HepG2 (cell line): Measurements from ENCODE around the gene ZNF443. TPM values are rescaled to one million over a fixed set of nuclear protein-coding genes. Genes with fewer than 3 reads are reported as not detected.

Experiments
- DR1 ChIP-seq: sonication (generic); formaldehyde crosslinking; IDR thresholded peaks from 2 replicates; pipeline ENCODE4 v1.8.0; 2021; ENCODE audit warnings: mild to moderate bottlenecking, missing genetic modification reagents, inconsistent platforms
- GTF3A ChIP-seq: sonication (generic); formaldehyde crosslinking; conservative IDR thresholded peaks from 2 replicates; pipeline ENCODE4 v1.4.0; 2020; ENCODE audit warnings: mild to moderate bottlenecking, missing genetic modification reagents
- HOXA3 ChIP-seq: sonication (generic); formaldehyde crosslinking; IDR thresholded peaks from 2 replicates; pipeline ENCODE4 v1.5.0; 2020; ENCODE audit warnings: missing genetic modification reagents
- KAT2B ChIP-seq: fragments of 150-350 bp; IDR thresholded peaks from 2 replicates; pipeline ENCODE4 v1.6.1; 2014; ENCODE audit warnings: low read depth, low read length, borderline replicate concordance
- KMT2A ChIP-seq: sonication (generic); formaldehyde crosslinking; IDR thresholded peaks from 2 replicates; pipeline ENCODE4 v1.4.0; 2020; ENCODE audit warnings: missing genetic modification reagents
- MAFF ChIP-seq: IDR thresholded peaks from 2 replicates; pipeline ENCODE4 v1.6.1; 2011; ENCODE audit warnings: low read depth, low read length, improper control_type of control experiment
- MTF1 ChIP-seq: sonication (generic); formaldehyde crosslinking; IDR thresholded peaks from 2 replicates; pipeline ENCODE4 v1.5.0; 2020; ENCODE audit warnings: missing genetic modification reagents
- NR2F6 ChIP-seq, 2 experiments: IDR thresholded peaks; 2 replicates each; pipeline ENCODE4 v1.6.1; 2016; ENCODE audit warnings: antibody characterized with exemption in 1 of 2, mild to moderate bottlenecking in 1 of 2
- ZNF101 ChIP-seq: sonication (generic); formaldehyde crosslinking; IDR thresholded peaks from 2 replicates; pipeline ENCODE4 v1.4.0; 2020; ENCODE audit warnings: mild to moderate bottlenecking, low read depth, missing genetic modification reagents, borderline replicate concordance
- ZNF274 ChIP-seq: sonication (generic); formaldehyde crosslinking; IDR thresholded peaks from 2 replicates; pipeline ENCODE4 v1.5.1; 2020; ENCODE audit warnings: mild to moderate bottlenecking, missing genetic modification reagents
- ZNF468 ChIP-seq: sonication (generic); formaldehyde crosslinking; IDR thresholded peaks from 2 replicates; pipeline ENCODE4 v1.8.0; 2022; ENCODE audit warnings: mild to moderate bottlenecking, moderate library complexity, missing genetic modification reagents
- ZNF567 ChIP-seq: sonication (generic); formaldehyde crosslinking; IDR thresholded peaks from 2 replicates; pipeline ENCODE4 v1.8.1; 2023; ENCODE audit warnings: mild to moderate bottlenecking, missing genetic modification reagents, borderline replicate concordance
- ZNF570 ChIP-seq: sonication (generic); formaldehyde crosslinking; IDR thresholded peaks from 2 replicates; pipeline ENCODE4 v1.4.0; 2020; ENCODE audit warnings: mild to moderate bottlenecking, missing genetic modification reagents, borderline replicate concordance
- polyA plus RNA-seq, 8 experiments: library from polyadenylated mRNA; depleted of rRNA in 3 of 8; stranded (reverse) in 7 of 8; unstranded in 1 of 8; fragments of >200 nt; fragmentation: Illumina TruSeq in 4 of 8; extraction: Trizol in 4 of 8; gene quantifications; 2 replicates each; pipeline versions ENCODE4 v1.2.1 to v1.2.3, GENCODE V29; 2011 to 2016; ENCODE audit warnings: low read depth in 4 of 8, missing spikeins in 1 of 8, mixed read lengths in 1 of 8; ENCODE audit not compliant: insufficient read depth in 1 of 8
- total RNA-seq, 5 experiments: library from RNA; depleted of rRNA; stranded (reverse); fragments of >200 nt; fragmentation: Illumina TruSeq; extraction: Trizol; gene quantifications; 2 replicates each; pipeline ENCODE4 v1.2.3, GENCODE V29; 2016; ENCODE audit warnings: low read depth in 1 of 5
- TF ChIP-seq, protein P1 (sequence below): sonication (generic); formaldehyde crosslinking; IDR thresholded peaks from 2 replicates; pipeline ENCODE4 v1.5.0; 2020; ENCODE audit warnings: missing genetic modification reagents, mild to moderate bottlenecking, borderline replicate concordance
- TF ChIP-seq, protein P2 (sequence below): sonication (generic); formaldehyde crosslinking; IDR thresholded peaks from 2 replicates; pipeline ENCODE4 v1.9.0; 2022; ENCODE audit warnings: missing genetic modification reagents, mild to moderate bottlenecking, borderline replicate concordance
- TF ChIP-seq, protein P3 (sequence below): sonication (generic); formaldehyde crosslinking; IDR thresholded peaks from 2 replicates; pipeline ENCODE4 v1.5.0; 2020; ENCODE audit warnings: mild to moderate bottlenecking, missing genetic modification reagents
- TF ChIP-seq, protein P4 (sequence below): fragments of 450-650 bp; IDR thresholded peaks from 2 replicates; pipeline ENCODE4 v1.6.1; 2017
- TF ChIP-seq, protein P5 (sequence below): IDR thresholded peaks from 2 replicates; pipeline ENCODE4 v1.6.1; 2012; ENCODE audit warnings: low read depth, low read length, improper control_type of control experiment

Gene ZNF443
- total and polyA plus RNA-seq, 2 of the 13 experiments (the other 11 are each of a cell fraction or from before 2014, with no cell fraction given), result 3.6 to 19.0 TPM

DNA sequence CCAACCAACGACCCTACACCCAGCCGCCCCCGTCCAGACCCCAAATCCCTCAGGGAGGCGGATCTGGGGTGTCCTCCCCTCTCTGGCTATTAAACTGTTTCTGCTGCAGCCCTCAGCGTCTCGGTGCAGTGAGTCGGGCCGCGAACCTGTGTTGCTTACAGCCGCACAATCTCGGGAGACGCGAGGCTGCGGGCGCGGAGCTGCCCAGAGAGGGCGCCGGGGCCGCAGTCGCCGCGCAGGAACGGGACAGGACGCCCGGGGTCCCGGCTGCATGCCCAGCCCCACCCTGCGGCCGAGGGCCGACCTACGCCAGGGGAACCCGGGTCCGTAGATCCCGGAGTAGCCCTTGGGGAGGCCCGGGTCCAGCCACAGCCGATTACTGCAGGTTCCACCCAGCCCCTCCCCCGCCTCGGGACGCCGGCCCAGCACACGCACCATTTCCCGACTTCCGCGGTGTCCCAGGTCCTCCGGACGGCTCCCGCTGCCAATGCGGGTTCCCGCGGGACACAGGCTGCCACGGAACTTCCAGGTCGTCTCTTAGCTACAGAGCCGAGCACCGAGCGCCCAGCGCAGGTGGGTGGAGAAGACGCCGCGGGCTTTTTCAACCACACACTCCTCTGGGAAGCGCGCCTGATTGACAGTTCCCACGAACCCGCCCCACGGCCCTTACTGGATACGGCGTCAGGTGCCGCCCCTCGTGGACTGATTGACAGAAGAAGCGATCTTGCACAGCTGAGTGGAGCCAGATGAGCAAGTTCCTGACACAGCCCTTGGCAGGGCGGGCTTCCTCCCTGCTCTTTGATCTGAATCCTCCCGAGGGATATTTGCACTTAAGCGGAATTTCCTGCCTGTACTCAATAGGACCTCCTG lies 40.0 kb downstream of the ZNF443 start, which contains the start of gene ZNF799 (continued):
- TF ChIP-seq KMT2A (CRISPR knock-in tag), result no peak; the same call in 1 of the 2 replicates
- TF ChIP-seq KAT2B, result no peak
- TF ChIP-seq, protein P1, sequence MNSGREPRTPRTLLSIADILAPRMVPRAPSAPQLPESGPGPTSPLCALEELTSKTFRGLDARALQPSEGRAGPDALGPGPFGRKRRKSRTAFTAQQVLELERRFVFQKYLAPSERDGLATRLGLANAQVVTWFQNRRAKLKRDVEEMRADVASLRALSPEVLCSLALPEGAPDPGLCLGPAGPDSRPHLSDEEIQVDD, result no peak; the same call in 1 of the 2 replicates
- TF ChIP-seq, protein P2, sequence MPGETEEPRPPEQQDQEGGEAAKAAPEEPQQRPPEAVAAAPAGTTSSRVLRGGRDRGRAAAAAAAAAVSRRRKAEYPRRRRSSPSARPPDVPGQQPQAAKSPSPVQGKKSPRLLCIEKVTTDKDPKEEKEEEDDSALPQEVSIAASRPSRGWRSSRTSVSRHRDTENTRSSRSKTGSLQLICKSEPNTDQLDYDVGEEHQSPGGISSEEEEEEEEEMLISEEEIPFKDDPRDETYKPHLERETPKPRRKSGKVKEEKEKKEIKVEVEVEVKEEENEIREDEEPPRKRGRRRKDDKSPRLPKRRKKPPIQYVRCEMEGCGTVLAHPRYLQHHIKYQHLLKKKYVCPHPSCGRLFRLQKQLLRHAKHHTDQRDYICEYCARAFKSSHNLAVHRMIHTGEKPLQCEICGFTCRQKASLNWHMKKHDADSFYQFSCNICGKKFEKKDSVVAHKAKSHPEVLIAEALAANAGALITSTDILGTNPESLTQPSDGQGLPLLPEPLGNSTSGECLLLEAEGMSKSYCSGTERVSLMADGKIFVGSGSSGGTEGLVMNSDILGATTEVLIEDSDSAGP (CRISPR knock-in tag), result peak; percentile 80; the same call in 1 of the 2 replicates
- TF ChIP-seq, protein P3, sequence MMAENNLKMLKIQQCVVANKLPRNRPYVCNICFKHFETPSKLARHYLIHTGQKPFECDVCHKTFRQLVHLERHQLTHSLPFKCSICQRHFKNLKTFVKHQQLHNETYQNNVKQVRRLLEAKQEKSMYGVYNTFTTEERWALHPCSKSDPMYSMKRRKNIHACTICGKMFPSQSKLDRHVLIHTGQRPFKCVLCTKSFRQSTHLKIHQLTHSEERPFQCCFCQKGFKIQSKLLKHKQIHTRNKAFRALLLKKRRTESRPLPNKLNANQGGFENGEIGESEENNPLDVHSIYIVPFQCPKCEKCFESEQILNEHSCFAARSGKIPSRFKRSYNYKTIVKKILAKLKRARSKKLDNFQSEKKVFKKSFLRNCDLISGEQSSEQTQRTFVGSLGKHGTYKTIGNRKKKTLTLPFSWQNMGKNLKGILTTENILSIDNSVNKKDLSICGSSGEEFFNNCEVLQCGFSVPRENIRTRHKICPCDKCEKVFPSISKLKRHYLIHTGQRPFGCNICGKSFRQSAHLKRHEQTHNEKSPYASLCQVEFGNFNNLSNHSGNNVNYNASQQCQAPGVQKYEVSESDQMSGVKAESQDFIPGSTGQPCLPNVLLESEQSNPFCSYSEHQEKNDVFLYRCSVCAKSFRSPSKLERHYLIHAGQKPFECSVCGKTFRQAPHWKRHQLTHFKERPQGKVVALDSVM, result no peak; the same call in 1 of the 2 replicates
- TF ChIP-seq, protein P4, sequence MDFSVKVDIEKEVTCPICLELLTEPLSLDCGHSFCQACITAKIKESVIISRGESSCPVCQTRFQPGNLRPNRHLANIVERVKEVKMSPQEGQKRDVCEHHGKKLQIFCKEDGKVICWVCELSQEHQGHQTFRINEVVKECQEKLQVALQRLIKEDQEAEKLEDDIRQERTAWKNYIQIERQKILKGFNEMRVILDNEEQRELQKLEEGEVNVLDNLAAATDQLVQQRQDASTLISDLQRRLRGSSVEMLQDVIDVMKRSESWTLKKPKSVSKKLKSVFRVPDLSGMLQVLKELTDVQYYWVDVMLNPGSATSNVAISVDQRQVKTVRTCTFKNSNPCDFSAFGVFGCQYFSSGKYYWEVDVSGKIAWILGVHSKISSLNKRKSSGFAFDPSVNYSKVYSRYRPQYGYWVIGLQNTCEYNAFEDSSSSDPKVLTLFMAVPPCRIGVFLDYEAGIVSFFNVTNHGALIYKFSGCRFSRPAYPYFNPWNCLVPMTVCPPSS, result no peak
- no peak for TF ChIP-seq ZNF570 (CRISPR knock-in tag)
- TF ChIP-seq NR2F6 (IDR thresholded peaks at IDR 0.05), result no peak
- no peak for TF ChIP-seq NR2F6 (CRISPR knock-in tag; IDR thresholded peaks at IDR 0.05)
- no peak for TF ChIP-seq ZNF468
- TF ChIP-seq MTF1 (CRISPR knock-in tag), result no peak
- no peak for TF ChIP-seq ZNF567 (CRISPR knock-in tag)
- no peak for TF ChIP-seq GTF3A (CRISPR knock-in tag)
- peak; percentile 82; the same call in 1 of the 2 replicates for TF ChIP-seq ZNF274 (CRISPR knock-in tag)
- no peak for TF ChIP-seq HOXA3 (CRISPR knock-in tag)
- TF ChIP-seq ZNF101, result no peak
- TF ChIP-seq MAFF, result peak; percentile 19; the same call in 1 of the 2 replicates
- TF ChIP-seq, protein P5, sequence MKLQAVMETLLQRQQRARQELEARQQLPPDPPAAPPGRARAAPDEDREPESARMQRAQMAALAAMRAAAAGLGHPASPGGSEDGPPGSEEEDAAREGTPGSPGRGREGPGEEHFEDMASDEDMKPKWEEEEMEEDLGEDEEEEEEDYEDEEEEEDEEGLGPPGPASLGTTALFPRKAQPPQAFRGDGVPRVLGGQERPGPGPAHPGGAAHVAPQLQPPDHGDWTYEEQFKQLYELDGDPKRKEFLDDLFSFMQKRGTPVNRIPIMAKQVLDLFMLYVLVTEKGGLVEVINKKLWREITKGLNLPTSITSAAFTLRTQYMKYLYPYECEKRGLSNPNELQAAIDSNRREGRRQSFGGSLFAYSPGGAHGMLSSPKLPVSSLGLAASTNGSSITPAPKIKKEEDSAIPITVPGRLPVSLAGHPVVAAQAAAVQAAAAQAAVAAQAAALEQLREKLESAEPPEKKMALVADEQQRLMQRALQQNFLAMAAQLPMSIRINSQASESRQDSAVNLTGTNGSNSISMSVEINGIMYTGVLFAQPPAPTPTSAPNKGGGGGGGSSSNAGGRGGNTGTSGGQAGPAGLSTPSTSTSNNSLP, result peak; percentile 71; the same call in 1 of the 2 replicates
- TF ChIP-seq DR1 (CRISPR knock-in tag), result peak; percentile 74; the same call in 1 of the 2 replicates
